ACC112 (cell line): ENCODE measurements around the gene TPBGL.

ENCODE experiments used
- H2AFZ ChIP-seq: fragments of 200-600 bp; sonication (generic); one replicate; pipeline ENCODE4 v1.6.0; 2017; ENCODE audit warnings: antibody characterized with exemption, low read length; ENCODE audit not compliant: unreplicated experiment
- H3K27ac ChIP-seq: fragments of 200-600 bp; sonication (generic); 2 replicates; pipeline ENCODE4 v1.5.1; 2014; ENCODE audit warnings: low read depth, mild to moderate bottlenecking, antibody characterized with exemption, low read length, moderate library complexity
- H3K27me3 ChIP-seq: fragments of 200-600 bp; sonication (generic); 2 replicates; pipeline ENCODE4 v1.6.1; 2014; ENCODE audit warnings: mild to moderate bottlenecking, antibody characterized with exemption, low read length, moderate library complexity, mixed read lengths; ENCODE audit not compliant: insufficient read depth
- H3K36me3 ChIP-seq: fragments of 200-600 bp; sonication (generic); 2 replicates; pipeline ENCODE4 v1.6.1; 2016; ENCODE audit warnings: mild to moderate bottlenecking, antibody characterized with exemption, low read length, moderate library complexity, mixed read lengths; ENCODE audit not compliant: insufficient read depth
- H3K4me1 ChIP-seq: fragments of 200-600 bp; sonication (generic); one replicate; pipeline ENCODE4 v1.6.1; 2016; ENCODE audit warnings: low read length, mixed read lengths; ENCODE audit not compliant: insufficient read depth, unreplicated experiment, control insufficient read depth
- H3K4me3 ChIP-seq: fragments of 200-600 bp; sonication (generic); 2 replicates; pipeline ENCODE4 v1.5.1; 2014; ENCODE audit warnings: mild to moderate bottlenecking, low read depth, low read length
- H3K79me2 ChIP-seq: fragments of 200-600 bp; sonication (generic); one replicate; pipeline ENCODE4 v1.6.0; 2016; ENCODE audit warnings: low read length; ENCODE audit not compliant: control insufficient read depth, unreplicated experiment, insufficient read depth

The TPBGL gene

GRCh38 chr11:75237050-75237449, 3.5 kb upstream of the TPBGL start:
- Histone ChIP-seq H3K36me3 (no peaks in the 10 kb centered on the region), H3K4me3 (no peak overlapping the region), H3K27me3 (peaks cover 70% of the 10 kb centered on the region), H3K4me1 (no peaks in the 10 kb centered on the region), H3K79me2 (no peaks in the 10 kb centered on the region), H3K27ac (no peak overlapping the region), H2AFZ (no peak overlapping the region)

- Histone ChIP-seq H3K4me1 (no peaks in the 10 kb centered on the region), H3K79me2 (no peaks in the 10 kb centered on the region), H3K4me3 (no peak overlapping the region), H3K27ac (no peak overlapping the region), H2AFZ (no peak overlapping the region), H3K36me3 (no peaks in the 10 kb centered on the region), H3K27me3 (peaks cover 81% of the 10 kb centered on the region)
Observed at GRCh38 chr11:75238595-75239440, 1.8 kb upstream of the TPBGL start.

- Histone ChIP-seq H3K27ac (no peak overlapping the region), H3K4me1 (no peaks in the 10 kb centered on the region), H3K4me3 (no peak overlapping the region), H3K36me3 (no peaks in the 10 kb centered on the region), H3K27me3 (peaks cover 82% of the 10 kb centered on the region), H3K79me2 (no peaks in the 10 kb centered on the region), H2AFZ (no peak overlapping the region)
Observed at GRCh38 chr11:75239531-75240290, 863 bp upstream of the TPBGL start.

- peak overlapping the region; percentile 0 for H2AFZ ChIP-seq
- H3K4me3 ChIP-seq, result peak overlapping the region; percentile 73
- H3K27ac ChIP-seq, result no peak overlapping the region
- H3K36me3 ChIP-seq, result no peaks in the 10 kb centered on the region
- peaks cover 81% of the 10 kb centered on the region for H3K27me3 ChIP-seq
- H3K79me2 ChIP-seq, result no peaks in the 10 kb centered on the region
- no peaks in the 10 kb centered on the region for H3K4me1 ChIP-seq
Observed at GRCh38 chr11:75241036-75241905, 697 bp downstream of the TPBGL start.

DNA sequence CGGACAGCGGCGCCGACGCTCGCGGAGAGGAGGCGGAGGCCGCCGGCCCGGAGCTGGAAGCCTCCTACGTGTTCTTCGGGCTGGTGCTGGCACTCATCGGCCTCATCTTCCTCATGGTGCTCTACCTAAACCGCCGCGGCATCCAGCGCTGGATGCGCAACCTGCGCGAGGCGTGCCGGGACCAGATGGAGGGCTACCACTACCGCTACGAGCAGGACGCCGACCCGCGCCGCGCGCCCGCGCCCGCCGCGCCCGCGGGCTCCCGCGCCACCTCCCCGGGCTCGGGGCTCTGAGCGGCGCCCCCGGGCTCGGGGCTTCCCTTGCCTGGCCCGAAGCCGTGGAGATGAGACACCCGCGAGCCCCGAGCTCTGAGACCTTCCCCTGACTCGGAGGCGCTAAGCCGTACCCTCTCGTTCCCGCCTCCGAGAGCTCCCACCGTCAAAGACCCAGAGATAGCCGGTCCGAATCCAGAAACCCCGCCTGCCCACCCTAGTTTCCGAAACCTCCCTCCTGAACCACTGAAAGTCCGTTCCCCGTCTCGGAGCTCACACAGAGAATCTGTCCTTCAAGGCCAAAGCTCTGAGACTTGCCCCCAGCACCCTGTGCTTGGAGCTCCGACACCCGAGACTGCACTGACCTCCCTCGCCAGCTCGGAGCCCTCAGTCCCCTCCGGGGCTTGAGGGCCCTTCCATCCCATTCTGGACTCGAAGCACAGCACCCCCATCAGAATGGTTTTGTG, 1.5 kb downstream of the TPBGL start:
- peaks cover 77% of the 10 kb centered on the region for H3K27me3 ChIP-seq
- H3K36me3 ChIP-seq, result no peaks in the 10 kb centered on the region
- H2AFZ ChIP-seq, result peak overlapping the region; percentile 69

GRCh38 chr11:75242722-75243600, 2.4 kb downstream of the TPBGL start:
- Histone ChIP-seq H3K4me1 (no peaks in the 10 kb centered on the region), H3K4me3 (no peak overlapping the region), H3K27me3 (peaks cover 69% of the 10 kb centered on the region), H3K27ac (no peak overlapping the region), H2AFZ (no peak overlapping the region), H3K79me2 (no peaks in the 10 kb centered on the region), H3K36me3 (no peaks in the 10 kb centered on the region)

More for the DNA sequence above, 1.5 kb downstream of the TPBGL start:
- Histone ChIP-seq H3K4me1 (no peaks in the 10 kb centered on the region), H3K27ac (no peak overlapping the region), H3K4me3 (peak overlapping the region; percentile 73), H3K79me2 (no peaks in the 10 kb centered on the region)

DNA sequence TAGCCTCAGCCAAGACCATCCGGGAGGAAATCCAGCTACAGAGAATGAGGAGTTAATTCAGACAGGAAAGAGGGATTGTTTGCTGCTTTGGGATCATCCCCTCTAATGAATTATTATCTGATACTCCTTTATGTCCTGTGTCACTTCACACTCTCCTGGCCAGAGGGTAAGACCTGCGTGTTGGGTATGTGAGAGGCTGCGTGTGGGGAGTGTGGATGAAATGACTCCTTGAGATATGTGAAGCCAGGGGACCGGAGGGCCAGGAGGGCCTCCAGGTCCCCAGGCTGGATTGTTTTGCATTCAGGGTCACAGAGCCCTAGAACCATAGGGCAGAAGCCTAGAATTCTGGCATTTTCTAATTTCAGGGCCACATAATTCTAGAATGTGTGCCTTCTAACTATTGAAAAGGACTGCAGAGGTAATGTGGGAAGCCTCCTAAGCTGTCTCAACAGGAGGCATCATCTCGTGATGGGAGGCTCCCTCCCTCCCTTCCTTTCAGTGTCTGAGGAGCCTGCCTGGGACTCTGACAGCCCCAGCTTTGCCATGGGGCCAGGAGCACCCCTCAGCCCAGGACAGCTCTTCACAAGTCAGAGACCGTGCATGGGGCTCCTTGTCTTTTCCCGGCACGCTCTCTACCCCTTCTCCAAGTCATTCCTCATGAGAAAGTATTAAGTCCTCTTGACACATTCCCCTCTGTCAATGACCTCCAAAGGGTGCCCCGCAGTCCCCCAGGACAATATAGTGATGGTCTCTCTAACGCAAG, 3.7 kb downstream of the TPBGL start:
- H3K27me3 ChIP-seq, result peaks cover 60% of the 10 kb centered on the region
- H3K79me2 ChIP-seq, result no peaks in the 10 kb centered on the region
- H3K4me3 ChIP-seq, result no peak overlapping the region
- no peaks in the 10 kb centered on the region for H3K36me3 ChIP-seq
- no peak overlapping the region for H3K27ac ChIP-seq
- no peak overlapping the region for H2AFZ ChIP-seq
- no peaks in the 10 kb centered on the region for H3K4me1 ChIP-seq

DNA sequence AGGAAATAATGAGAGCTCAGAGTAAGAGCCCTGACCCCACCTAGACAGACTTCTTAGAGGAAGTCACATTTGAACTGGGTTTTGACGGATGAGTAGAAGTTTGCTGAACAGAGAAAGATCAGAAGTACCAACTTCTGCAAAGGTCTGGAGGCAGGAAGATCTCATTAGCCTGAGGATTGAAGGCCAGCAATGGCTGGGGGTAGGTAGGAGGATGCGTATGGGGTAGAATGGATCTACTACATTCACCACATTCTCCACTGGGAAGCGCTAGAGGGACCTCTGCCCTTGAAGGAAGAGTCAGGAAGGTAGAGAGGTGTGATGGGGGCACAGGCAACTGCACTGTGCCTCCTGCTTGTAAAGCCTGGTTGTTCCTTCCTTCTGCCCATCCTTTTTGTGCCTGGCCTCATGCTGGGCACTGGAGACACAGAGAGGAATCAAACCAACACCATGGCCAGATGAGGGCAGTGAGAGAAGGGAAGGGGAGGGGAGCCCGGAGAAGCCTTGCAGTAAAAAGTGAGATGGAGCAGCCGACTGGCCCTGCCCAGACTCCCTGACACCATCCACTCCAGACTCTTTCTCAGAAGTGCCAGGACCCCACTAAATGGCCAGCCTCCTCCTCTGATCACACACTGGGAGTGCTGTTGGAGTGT, 4.9 kb downstream of the TPBGL start:
- Histone ChIP-seq H3K4me1 (no peaks in the 10 kb centered on the region), H3K4me3 (no peak overlapping the region), H3K27ac (no peak overlapping the region), H3K27me3 (peaks cover 59% of the 10 kb centered on the region), H2AFZ (no peak overlapping the region), H3K36me3 (no peaks in the 10 kb centered on the region), H3K79me2 (no peaks in the 10 kb centered on the region)
